Stimulated activated CD4-positive, alpha-beta T cell treated with anti-CD3 and anti-CD28 coated beads, Interleukin-2, amount 100 ng/mL, for 24 hours (primary cell): Measurements from ENCODE around the gene LIMS2.

Experiments used
- DNase-seq, 2 donors: peaks; one replicate each; pipeline ENCODE4 v3.0.0-alpha.2; 2020

The LIMS2 gene

GRCh38 chr2:127596311-127597045, 78.9 kb downstream of the LIMS2 start:
- peak in 1 of 2 donors; percentile 9 for DNase-seq

- peak in 1 of 2 donors; percentile 3 for DNase-seq
Observed at GRCh38 chr2:127594116-127594591, 81.2 kb downstream of the LIMS2 start.

- DNase-seq, result peak in 1 of 2 donors; percentile 15
Observed at GRCh38 chr2:127593228-127594115, 81.9 kb downstream of the LIMS2 start.

- DNase-seq, result peak in 1 of 2 donors; percentile 11
Observed at GRCh38 chr2:127592761-127593227, 82.5 kb downstream of the LIMS2 start.

- peak; percentile 67 to 78 for DNase-seq
Observed at GRCh38 chr2:127591221-127591923, 84.0 kb downstream of the LIMS2 start.

GRCh38 chr2:127590386-127591190, 84.7 kb downstream of the LIMS2 start:
- DNase-seq, result no peak

- DNase-seq, result no peak
Observed at GRCh38 chr2:127589841-127590240, 85.5 kb downstream of the LIMS2 start.

- DNase-seq, result peak in 1 of 2 donors; percentile 6
Observed at GRCh38 chr2:127589358-127589757, 86.0 kb downstream of the LIMS2 start.
